Stomach (tissue), 4 donors: ENCODE measurements around the gene BICD2.

Source experiments
- POLR2A ChIP-seq, 4 donors: fragments of 450-650 bp; IDR thresholded peaks; one replicate each; pipeline ENCODE4 v1.6.1; 2016; ENCODE audit warnings: antibody characterized with exemption in 4 of 4, control low read depth in 2 of 4, mild to moderate bottlenecking in 1 of 4, moderate library complexity in 1 of 4
- TF ChIP-seq, protein P1 (sequence below), 7 experiments: fragments of 450-650 bp in 4 of 7; fragments of 200-600 bp in 3 of 7; sonication (generic) in 3 of 7; IDR thresholded peaks; one replicate each; pipeline ENCODE4 v1.5.1; 2016 to 2019; ENCODE audit warnings: antibody characterized with exemption in 7 of 7, control low read depth in 2 of 7, mild to moderate bottlenecking in 1 of 7

DNA sequence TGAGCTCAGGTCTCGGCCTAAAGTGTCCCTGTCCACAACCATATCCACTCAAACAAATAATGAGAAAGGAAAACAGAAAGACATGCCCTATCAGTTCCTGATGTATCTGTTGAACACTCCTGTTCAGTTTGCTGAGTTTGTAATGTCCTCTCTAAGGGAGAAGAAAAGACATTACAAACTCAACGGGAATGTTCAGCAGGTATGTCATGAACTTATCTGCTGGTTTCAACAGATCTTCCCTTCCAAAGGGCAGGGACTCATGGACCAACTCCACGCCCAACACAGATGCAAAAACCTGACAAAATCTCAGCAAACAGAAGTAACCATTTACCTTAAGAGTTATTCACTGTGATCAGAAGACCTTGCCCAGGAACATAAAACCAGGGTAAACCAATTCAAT lies 23.7 kb downstream of the BICD2 start:
- TF ChIP-seq, protein P1, sequence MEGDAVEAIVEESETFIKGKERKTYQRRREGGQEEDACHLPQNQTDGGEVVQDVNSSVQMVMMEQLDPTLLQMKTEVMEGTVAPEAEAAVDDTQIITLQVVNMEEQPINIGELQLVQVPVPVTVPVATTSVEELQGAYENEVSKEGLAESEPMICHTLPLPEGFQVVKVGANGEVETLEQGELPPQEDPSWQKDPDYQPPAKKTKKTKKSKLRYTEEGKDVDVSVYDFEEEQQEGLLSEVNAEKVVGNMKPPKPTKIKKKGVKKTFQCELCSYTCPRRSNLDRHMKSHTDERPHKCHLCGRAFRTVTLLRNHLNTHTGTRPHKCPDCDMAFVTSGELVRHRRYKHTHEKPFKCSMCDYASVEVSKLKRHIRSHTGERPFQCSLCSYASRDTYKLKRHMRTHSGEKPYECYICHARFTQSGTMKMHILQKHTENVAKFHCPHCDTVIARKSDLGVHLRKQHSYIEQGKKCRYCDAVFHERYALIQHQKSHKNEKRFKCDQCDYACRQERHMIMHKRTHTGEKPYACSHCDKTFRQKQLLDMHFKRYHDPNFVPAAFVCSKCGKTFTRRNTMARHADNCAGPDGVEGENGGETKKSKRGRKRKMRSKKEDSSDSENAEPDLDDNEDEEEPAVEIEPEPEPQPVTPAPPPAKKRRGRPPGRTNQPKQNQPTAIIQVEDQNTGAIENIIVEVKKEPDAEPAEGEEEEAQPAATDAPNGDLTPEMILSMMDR (IDR thresholded peaks at IDR 0.05), result no peak
- TF ChIP-seq POLR2A (IDR thresholded peaks at IDR 0.05), result no peak
